Renal pelvis (tissue), 12 donors: Measurements from ENCODE around the gene CHGA. TPM values are rescaled to one million over a fixed set of nuclear protein-coding genes. Genes with fewer than 3 reads are reported as not detected.
A peak's percentile ranks its signal among the peaks of the same experiment; 100 is the strongest.

ENCODE experiments used
- DNase-seq: peaks from one replicate; pipeline ENCODE4 v3.0.0-alpha.2; 2013
- long read RNA-seq, 16 experiments: transcript quantifications; one replicate each; lab custom pipeline, GENCODE V29; 2026
- polyA plus RNA-seq, 3 donors: library from polyadenylated mRNA; unstranded; fragments of 120-200 nt; gene quantifications; one replicate each; pipeline ENCODE4 v1.2.1, GENCODE V29; 2013; ENCODE audit not compliant: insufficient read length in 3 of 3

CHGA gene, protein sequence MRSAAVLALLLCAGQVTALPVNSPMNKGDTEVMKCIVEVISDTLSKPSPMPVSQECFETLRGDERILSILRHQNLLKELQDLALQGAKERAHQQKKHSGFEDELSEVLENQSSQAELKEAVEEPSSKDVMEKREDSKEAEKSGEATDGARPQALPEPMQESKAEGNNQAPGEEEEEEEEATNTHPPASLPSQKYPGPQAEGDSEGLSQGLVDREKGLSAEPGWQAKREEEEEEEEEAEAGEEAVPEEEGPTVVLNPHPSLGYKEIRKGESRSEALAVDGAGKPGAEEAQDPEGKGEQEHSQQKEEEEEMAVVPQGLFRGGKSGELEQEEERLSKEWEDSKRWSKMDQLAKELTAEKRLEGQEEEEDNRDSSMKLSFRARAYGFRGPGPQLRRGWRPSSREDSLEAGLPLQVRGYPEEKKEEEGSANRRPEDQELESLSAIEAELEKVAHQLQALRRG
- under 1 TPM; 0.14 to 0.33 (median 0.19) TPM for polyA plus RNA-seq
- long read RNA-seq, donor 1, partial matches to known transcripts, result 0 of 2 reads
- long read RNA-seq, donor 1, other reads (novel, unspliced or antisense), result 0 of 2 reads
- long read RNA-seq, donor 2, result 0 reads
- long read RNA-seq, donor 3, result 0 reads
- long read RNA-seq, donor 4, result 0 reads
- long read RNA-seq, donor 5, result 0 reads
- long read RNA-seq, donor 6, result 0 reads
- long read RNA-seq, donor 7, result 0 reads
- long read RNA-seq, donor 8, result 0 reads
- long read RNA-seq, donor 9, result 0 reads
- long read RNA-seq, donor 10, result 0 reads
- long read RNA-seq, donor 11, result 0 reads
- long read RNA-seq, donor 12, partial matches to known transcripts, result 5 of 5 reads
- long read RNA-seq, donor 12, other reads (novel, unspliced or antisense), result 0 of 5 reads
- long read RNA-seq, donor 13, result 0 reads
- long read RNA-seq, donor 14, result 0 reads
- long read RNA-seq, donor 15, result 0 reads
- long read RNA-seq, donor 16, result 0 reads

DNA sequence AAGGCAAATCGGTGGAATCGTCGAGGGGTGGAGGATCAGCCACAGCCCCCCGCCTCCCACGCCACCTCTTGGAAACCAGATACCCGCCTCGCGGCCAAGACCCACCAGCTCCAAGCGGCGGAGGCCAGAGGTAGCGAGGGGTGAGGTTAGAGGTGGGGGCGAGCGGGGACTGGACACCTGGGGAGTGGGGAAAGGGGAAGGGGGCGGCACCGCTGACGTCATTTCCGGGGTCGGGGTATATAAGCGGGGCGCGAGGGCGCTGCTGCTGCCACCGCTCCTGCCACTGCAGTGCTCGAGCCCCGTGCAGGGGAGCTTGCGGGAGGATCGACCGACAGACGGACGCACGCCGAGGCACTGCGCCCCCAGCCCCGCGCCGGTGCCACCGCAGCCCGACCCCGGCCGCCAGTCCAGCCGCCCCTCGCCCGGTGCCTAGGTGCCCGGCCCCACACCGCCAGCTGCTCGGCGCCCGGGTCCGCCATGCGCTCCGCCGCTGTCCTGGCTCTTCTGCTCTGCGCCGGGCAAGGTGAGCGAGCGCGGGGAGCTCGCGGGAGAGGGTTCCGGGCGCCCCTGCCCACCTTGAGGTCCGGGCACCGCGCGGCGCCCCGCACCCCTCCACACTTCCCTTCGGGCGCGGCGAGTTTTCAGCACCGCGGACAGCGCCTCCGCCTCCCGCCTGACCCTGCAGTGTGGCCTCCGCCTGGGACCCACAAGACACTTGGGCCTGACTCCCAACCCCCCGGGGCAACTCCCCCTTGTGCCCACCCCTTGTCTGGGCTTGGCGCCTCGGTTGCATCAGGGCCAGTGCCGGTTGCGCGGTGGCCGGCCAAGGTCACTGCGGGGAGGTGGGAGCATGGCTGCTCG is at the start of gene CHGA:
TSS of gene CHGA (plus strand) at position 268 of the 861 bp plus-strand sequence. CDS start at position 478, 210 bp downstream.
- DNase-seq, result peak; percentile 76

DNA sequence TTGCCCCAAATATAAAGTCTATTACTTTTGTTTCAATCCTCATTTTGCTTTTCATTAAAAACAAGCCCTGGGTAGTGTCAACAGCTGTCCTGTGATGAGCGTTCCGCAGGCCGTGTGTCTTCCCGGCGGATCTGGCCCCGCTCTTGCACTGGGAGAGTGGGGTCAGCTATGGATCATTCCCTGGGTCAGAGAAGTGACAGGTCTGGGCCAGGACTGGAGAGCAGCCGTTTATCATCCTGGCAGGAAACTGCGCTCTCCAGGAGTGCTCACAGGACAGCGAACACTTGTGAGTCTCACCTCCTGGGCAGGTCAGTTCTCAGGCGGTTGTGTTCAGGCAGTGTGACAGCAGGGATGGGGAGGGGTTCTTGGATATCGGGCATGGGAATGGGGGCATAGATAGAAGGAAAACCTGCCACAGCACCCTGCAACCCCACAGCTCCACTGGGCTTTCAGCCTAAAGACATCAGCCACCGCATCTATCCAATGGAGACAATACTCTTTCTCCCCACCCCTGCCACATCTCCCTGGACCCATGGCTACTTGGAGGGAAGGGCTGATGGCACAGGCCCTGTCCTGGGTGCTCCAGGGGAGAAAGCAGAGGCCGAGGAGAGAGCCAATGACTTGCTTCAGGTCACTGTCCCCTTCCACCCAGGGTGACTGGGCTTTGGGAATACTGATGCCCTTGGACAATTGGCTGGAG is 47.8 kb upstream of the CHGA start:
- DNase-seq, result no peak

DNA sequence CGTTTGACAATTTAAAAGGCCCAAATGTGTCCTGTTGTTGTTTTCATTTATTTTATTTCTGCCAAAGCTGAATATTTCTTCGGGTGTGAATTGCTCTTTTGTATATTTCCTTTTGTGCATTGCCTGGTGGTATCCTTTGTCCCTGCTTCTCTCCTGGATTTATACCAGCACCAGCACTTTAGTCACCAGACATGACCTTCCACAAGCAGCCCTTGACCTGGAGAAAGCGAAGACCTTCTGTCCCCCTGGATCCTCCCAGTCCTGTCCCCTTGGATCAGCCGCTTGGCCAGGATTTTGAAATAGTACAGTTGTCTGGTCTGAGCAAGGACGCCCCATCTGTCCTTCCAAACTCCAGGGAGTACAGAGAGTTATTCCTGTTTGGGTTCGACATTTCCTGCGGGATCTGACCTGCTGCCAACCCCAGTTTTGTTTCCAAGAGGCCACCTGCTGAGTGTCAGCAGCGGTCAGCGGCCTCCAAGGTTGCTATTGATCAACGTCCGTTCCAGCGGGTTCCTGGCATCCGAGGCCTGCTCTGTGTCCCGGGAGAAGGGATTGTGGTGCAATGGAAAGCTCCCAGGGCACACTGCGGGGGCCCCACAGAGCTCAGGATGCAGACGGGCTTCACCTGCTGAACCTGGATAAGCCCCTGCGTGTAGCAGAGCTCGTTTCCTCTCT is 45.1 kb upstream of the CHGA start:
- DNase-seq, result no peak

DNA sequence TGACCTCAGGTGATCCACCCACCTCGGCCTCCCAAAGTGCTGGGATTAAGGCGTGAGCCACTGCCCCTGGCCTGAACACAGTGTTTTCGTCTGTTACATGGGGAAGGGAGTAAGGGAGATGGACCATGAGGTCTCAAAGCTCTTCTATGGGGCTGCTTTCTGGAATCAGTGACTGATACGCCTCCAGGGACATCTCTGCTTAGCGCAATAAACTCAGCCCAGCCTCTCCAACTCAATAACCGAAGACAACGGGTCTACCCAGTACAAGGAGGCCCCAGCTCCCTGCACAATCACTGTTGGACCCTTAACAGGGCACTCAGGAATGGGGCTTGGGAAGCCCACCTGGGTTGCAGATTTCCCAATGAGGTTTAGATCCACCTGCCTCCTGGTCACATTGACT is 42.6 kb upstream of the CHGA start:
- DNase-seq, result no peak

DNA sequence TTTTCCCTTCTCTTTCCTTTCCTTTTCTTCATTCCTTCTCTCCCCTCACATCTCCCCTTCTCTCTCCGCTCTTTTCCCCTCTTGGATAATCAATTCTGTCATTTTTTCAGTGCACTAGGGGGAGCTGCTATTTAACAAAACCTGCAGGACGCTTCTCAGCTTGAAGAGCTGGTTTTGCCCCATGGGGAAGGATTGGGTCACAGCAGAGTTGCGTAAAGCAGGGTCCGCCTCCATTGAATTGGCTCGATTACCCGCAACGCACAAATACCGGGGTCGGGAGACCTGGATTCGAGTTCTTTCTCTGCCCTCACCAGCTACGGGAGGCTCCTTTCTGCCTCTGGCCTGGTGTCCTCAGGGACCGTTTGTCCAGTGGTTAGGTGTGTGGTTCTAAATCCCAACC is 42.1 kb upstream of the CHGA start:
- DNase-seq, result no peak

DNA sequence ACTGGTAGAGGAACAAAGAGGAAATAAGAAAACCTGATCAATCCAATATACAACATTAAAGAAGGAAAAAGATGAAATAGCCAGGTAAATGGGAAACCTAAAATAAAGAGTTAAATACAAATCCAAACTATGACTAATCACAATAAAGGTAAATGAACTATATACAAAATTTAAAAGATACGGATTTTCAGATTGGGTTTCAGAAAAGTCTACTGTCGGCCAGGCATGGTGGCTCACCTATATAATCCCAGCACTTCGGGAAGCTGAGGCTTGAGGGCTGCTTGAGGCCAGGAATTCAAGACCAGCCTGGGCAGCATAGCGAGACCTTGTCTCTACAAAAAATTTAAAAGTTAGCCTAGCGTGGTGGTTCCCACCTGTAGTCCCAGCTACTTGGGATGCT is 39.9 kb upstream of the CHGA start:
- no peak for DNase-seq

DNA sequence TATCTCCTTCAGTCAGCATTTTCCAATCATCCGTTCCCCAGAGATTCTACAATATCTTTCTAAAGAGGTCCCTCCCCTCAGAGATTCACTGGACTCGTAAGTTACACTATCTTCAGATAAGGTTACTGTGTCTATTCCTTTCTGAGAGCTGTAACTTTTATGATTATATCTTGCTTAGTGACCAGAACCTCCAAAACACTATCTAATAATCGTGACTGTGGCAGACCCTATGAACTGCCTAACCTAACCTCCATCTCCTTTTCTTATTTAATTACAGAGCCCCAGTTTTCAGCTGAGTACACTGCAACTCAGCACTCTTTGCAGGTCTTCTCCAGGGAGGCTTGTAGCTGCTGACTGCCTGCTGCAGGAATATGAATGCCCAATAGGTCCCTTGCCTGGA is 38.5 kb upstream of the CHGA start:
- DNase-seq, result no peak

DNA sequence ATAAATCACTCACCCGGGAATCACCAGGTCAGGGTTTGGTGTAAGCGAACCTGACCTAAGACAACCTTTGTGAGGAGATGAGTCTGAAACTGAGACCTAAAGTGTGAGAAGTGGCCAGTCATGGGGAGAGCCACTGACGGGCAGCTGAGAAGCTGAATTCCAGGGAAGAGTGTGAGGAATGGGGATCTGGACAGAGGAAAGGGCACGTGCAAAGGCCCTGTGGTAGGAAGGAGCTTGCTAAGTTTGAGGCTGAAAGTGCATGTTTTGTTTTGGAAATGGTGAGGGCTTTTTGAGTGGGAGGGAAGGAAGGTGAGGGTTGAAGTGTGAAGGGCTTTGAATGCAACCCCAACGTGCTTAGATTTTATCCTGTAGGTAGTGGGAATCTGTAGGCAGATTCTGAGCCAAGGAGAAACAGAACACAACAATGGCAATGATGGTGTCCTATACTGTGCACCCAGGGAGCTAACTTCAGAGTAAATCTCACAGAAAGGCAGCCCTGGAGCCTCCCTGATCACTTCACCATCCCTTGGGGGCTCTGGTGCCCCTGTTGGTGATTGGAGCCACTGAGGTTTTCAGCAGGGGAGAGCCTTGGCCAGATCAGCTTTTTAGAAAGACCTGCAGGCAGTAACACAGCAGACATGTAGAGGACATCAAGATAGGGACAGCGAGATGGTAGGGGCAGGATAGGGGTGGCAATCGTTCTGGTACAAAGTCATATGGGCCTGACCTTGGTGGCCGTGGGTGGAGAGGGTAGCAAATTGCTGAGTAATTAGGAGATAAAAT is 37.5 kb upstream of the CHGA start:
- no peak for DNase-seq

DNA sequence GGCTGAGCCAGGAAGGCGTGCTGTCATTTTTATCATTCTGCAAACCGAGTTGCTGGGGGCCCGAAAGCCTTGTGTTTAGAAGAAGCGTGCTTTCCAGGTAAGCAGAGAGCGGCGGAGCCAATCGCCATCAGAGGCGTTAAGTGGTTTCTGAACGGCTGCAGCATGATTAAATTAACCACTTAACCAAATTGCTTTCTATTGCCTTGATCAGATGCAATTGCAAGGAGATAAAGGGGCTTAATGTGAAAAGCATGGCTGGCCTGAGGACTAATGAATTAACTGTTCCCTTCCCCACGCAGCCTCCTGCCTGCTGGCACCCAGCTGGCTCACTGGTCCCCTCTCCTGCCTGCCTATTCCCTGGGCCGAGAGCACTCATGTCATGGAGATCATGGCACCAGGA is 36.6 kb upstream of the CHGA start:
- DNase-seq, result no peak

DNA sequence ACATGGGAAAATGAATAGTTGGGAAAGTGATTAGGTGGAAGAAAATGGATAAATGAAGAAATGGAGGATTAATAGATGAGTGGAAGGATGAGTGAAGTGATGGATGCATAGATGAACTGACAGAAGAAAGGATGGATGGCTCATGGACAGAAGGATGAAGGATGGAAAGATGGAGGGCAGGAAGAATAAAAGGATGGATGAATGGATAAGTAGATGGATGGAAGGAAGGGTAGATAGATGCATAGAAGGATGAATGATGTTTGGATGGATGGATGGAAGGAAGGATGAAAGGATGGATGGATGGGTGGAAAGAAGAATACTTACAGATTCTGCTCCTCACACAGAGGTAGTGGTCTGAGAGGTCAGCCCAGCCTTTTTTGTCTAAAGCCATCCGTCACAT is 35.8 kb upstream of the CHGA start:
- DNase-seq, result no peak

DNA sequence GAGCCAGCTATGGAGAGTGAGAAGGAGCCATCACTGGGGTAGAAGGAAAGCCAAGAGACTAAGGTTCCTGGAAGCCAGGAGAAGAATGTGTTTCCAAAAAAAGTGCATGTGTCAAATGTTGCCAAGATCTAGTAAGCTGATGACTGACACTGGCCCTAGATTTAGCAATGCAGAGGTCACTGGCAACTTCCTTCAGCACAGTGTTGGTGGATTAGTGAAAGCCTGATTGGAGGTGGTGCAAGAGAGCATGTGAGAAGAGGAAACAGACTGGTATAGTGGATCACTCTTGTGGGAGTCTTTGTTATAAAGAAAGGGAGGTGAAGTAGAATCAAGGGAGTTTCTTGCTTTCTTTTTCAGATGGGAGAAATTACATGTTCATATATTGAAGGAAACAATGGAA is 34.1 kb upstream of the CHGA start:
- DNase-seq, result no peak

DNA sequence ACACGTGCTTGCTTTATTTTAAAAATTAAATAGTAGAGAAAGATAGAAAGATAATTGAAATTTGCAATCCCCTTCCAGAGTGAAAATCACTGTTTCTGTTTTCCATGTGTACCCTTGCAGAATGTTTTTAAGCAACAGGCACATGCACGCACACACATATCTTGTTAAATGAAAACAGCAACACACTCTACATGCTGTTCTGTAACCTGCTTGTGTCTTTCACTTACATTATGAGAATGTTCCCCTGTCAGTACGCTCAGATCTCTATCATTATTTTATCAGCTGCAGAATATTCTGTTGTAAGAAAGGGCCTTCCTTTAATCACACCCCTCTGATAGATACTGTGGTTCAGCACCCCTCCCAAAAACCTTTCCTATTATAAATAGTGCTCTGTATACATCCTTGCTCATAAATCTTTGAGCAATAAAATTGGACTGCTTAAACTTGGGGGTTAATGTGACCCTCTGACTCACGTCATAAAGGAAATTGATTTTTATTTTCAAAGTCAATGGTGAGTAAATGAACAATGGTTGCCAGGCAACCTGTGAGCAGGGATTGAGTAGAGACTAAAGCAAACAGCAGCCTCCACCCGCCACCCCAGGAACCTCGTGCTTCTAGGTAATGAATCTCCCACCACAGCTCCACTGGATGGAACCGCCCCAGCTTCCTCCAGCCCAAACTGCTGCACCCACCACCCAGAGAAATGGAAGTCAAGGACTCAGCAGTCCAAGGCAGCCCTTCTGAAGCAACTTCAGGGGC is 31.9 kb upstream of the CHGA start:
- DNase-seq, result no peak

DNA sequence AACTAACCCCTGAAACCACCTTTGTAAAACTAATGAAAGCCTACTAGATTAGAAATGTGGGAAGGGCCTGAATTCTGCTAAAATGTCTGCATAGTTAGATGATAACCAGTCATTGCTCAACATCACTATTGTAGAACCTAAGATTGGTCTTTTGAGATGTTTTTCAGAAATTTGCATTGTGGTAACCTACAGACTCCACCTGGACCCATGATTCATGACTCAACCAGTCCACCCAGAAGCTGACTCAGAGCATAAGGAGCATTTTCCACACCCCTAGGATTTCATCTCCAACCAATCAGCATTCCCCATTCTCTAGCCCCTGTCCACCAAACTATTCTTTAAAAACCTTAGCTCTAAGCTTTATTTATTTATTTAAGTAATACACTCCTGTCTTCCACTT is 30.4 kb upstream of the CHGA start:
- DNase-seq, result no peak

DNA sequence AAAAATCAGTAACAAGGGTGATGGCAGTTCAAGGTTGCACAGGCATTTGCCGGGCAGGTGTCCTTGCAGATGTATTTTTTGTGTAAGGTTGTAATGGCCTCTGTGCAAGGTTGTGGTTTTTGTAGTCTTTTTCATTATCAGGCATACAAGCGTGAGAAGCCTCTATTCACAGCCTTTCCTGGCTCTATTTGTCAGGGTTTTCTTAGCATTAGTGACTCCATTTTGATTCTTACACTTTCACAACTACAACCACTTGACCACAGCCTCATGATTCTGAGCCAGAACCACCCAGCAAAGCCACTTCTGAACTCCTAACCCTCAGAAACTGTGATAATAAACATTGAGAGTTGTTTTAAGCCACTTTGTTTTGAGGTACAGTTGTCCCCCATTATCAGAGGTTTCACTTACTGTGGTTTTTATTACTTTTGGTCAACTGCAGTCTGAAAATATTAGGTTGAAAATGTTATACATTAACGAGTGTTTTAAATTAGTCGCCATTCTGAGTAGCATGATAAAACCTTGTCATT is 27.5 kb upstream of the CHGA start:
- no peak for DNase-seq

DNA sequence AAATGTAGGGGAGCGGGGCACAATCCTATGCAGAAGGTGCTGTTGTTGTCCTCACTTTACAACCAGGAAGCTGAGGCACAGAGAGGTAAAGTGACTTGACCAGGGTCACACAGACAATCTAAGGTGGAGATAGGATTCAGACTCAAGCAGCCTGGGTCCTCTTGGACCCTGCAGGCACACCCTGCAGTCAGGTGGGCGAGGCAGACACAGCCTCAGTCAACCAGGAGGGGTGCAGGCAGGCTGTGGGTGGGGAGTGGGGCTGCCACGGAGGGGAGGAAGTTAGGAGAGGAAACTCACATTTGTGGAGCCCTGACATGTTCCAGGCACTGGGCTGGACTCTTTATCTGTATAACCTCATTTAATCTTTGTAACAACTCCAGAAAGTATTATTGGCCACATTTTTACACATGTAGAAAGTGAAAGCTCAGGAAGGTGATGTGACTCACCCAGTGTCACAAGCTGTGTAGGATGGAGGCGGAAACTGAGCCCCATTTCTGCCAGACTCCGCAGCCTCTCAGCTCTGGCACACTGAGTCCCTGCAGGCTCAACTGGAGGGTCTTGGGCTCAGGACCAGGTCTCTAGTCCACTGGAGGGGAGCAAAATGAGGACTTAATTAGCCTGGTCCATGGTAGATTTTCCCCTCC is 24.9 kb upstream of the CHGA start:
- DNase-seq, result no peak

DNA sequence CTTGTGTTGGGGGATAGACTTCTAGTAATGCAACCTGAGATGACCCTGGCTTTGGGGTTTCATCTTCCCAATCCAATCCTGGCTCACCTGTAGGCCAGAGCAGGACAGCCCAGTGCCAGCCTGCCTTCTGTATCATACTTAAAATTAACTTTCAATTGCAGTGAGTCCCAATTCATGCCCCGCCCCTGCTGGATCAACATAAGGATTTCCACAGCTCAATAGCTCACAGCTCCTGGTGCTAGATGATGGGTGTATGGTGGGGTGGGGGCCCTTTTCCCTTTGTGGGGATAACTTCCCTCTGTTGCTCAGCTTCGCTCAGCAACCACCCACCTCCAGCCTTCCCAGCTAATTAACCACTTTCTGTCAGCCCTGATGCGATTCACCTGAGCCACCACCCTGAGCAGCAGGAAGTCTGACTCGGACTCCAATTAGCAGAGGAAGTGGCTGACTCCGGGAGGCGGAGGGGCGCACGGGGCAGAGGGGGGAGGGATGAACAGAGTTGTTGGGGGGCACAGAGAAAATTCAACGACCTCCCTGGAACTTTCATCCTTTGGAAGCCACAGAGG is 24.3 kb upstream of the CHGA start:
- DNase-seq, result no peak

DNA sequence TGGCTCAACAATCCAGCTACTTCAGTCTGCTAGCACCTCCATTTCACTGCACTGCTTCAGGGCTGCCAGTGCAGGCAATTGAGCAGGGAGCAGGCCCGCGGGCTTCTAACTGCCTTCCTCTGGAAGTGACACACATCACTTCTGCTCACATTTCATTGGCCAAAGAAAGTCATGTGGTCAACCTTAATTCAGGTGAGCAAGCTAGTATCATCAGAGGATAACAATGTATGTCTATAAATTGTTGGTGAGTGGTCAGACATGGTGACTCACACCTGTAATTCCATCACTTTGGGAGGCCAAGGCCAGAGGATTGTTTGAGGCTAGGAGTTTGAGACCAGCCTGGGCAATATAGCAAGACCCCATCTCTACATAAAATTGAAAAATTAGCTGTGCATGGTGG is 22.3 kb upstream of the CHGA start:
- DNase-seq, result no peak

DNA sequence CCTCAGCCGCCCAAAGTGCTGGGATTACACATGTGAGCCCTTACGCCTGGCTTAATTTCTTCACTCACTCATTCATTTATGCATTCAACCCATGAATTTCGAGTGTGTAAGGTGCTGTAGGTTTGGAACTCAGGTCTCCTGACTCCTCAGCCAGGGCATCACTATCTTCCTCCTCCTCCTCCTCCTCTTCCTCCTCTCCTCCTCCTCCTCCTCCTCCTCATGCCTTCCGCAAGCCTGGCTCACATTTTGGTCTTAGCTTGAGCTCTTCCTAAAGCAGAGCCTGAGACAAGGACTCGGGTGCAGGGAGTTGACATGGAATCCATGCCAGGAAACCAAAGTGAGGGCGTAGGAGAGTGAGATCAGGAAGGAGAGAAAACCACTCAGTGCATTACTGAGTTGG is 20.8 kb upstream of the CHGA start:
- DNase-seq, result no peak
